Dedifferentiated amniotic fluid mesenchymal stem cell (primary cell): ENCODE results near the gene CPM.

ENCODE experiments used
- DNase-seq: peaks from one replicate; pipeline ENCODE4 v3.0.0-alpha.2; 2016; ENCODE audit errors: extremely low spot score

Gene CPM

GRCh38 chr12:68904351-68904962 lies 28.5 kb downstream of the CPM start:
- DNase-seq: no peak

DNA sequence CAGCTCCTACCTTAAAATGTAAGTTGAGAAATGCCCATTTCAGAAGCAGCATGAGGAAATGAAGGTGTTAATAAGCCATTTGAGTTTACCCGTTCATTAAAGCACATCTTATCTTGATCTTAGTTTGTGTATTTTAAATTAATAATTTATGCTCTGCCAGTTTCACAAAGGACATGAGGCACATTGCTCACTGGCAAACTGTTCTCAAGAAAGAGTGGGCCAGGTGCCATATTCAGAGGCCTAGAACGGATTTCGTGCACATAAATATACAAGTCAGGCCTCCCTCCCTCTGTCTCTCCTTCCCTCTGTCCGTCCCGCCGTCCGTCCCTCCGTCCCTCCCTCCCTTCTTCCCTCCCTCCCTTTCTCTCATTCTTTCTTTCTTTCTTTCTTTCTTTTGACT lies 29.5 kb downstream of the CPM start:
- no peak for DNase-seq

DNA sequence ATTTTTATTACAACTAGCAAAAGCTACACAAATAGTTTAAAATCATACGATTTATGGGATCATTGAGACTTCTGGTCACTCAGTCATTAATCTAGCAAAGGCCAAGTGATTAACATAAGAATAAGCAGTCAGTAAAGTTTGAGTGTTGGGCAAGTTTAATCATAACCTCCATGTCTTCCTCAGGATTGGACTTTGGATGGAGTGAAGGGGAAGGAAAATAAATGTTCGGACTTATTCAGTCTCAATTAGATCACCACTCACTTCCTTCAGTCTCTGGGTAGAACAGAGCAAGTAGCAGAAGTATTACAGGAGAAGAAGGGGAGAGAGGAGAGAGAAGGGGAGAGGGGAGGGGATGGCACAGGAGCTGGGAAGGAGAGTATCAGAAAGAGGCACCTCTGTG lies 31.4 kb downstream of the CPM start:
- DNase-seq: no peak

- DNase-seq: no peak
These were observed 31.8 kb downstream of the CPM start for GRCh38 chr12:68901145-68901544.

GRCh38 chr12:68900241-68900640 lies 32.7 kb downstream of the CPM start:
- no peak for DNase-seq

DNA sequence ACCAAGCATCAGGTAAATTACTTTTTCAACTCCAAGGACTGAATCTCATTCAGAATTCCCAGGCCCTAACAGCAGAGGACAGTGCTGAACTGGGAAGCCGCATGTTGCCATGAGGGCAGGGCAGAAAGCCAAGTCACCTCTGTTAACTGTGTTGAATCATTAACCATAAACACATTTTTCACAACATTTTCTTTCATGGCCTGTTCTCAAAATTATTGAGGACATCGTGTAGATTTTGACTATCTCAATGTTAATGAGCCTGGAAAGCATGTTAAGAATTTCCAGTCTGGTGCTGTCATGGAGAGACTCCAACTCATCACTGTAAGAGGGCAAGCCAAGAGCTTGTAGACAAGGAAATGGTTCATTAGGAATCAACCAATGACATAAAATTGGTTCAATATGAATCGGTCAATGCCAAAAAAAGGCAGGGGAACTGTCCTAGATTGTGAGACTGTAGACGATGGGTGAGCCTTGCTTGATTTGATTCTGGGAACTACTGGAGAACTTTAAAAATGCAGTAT lies 33.7 kb downstream of the CPM start:
- no peak for DNase-seq

GRCh38 chr12:68896881-68897540 lies 36.0 kb downstream of the CPM start:
- DNase-seq: no peak

GRCh38 chr12:68894276-68894855 lies 38.6 kb downstream of the CPM start:
- no peak for DNase-seq

DNA sequence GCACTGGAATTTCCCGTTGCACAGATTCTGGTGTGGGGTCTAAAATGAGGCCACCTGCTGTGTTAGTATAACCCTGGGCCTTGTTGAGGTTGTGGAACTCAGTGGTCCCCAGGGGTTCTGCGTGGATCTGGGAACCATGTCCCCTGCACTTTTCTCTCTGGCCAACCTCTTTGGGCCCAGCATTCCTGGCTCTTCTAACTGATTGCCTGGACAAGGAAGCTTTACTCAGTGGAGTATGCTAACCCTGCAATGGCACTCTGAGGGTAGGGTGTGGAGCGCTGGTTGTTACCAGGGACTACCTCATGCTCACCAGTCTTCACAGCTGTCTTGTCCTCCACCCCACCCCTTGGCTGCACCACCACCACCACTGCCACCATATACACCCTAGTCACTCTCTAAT lies 39.2 kb downstream of the CPM start:
- no peak for DNase-seq

DNA sequence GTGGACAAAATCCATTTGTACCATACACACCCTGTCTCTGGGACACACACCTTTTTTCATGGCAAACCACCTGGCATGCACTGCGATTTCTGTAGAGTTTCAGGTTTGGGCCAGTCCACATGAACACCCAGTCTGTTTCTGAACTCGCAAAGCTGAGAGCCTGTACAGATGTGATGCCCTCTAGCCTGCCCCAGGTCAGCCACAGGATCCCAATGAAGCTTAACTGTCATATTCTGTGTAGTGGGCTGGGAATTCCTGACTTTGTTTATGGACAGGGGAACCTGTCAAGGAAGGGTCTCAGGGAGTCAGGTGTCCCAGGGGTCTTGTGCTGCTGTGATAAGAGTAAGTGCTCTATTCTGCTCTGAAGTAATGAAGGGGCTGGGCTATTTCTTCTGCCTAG lies 39.8 kb downstream of the CPM start:
- no peak for DNase-seq

DNA sequence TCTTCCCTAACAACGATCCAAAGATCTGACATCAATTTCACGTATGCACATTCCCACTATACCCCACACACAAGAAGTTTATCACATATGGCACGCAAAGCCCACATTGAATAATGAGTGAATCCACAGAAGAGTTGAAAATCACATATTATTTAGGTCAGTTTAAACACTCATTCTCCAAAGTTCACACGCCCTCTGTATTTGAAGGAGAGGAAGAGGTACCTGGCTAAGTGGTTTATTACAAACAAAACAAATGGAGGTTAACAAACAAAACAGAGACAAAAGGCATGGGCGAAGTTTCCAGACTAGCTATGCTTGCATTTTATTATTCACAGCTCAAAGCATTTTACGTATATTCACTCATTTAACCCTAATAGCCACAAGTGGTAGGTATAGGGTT lies 41.8 kb downstream of the CPM start:
- no peak for DNase-seq

- DNase-seq: no peak
These were observed 42.3 kb downstream of the CPM start for GRCh38 chr12:68890701-68891113.

- DNase-seq: no peak
These were observed 44.7 kb downstream of the CPM start for GRCh38 chr12:68888243-68888642.

- DNase-seq: no peak
These were observed 45.3 kb downstream of the CPM start for GRCh38 chr12:68887641-68888040.

GRCh38 chr12:68886636-68887572 lies 46.1 kb downstream of the CPM start:
- no peak for DNase-seq

- DNase-seq: no peak
These were observed 47.6 kb downstream of the CPM start for GRCh38 chr12:68885381-68885780.

DNA sequence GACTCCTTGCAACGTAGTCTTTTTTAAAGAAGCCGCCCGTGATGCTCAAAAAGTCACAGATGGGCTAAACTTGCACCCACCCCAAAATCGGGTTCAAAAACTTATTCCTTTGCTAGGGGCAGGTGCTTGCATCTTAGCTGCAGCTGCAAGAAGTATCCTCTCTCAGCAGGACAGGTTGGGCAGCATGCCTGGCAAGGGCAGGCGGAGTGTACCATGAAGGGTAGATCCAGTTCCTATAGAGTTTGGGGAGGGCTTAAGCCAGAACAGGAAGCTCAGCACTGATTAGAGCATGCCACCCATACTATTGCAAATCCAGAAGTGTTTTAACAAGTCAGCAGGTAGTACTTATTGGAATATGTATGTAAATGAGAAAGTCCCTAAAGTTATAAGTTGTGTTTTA lies 48.7 kb downstream of the CPM start:
- DNase-seq: no peak

DNA sequence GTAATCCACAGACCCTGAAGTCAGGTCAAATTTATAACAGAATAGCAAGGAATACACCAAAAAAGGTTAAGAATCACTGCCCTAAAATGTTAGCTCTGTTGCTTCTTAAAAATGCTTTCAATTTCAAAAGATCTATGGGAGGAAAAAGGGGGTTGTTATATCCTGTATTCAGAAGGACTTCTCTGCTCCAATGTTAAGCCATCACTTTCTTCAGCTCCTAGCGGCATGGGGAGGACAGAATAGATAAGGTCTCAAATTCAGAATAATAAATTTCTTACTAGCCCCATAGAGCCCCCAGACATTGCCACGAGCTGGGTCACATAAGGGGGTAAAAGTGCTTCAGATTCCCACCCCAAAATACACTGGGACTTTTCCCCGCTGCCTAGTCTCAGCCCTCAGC lies 49.8 kb downstream of the CPM start:
- DNase-seq: no peak

- no peak for DNase-seq
These were observed 50.6 kb downstream of the CPM start for GRCh38 chr12:68882251-68882964.

GRCh38 chr12:68880660-68881325 lies 52.2 kb downstream of the CPM start:
- no peak for DNase-seq

GRCh38 chr12:68878846-68879245 lies 54.1 kb downstream of the CPM start:
- no peak for DNase-seq
